ENCODE measurements around the gene SCAP. TPM values are rescaled to one million over a fixed set of nuclear protein-coding genes. Genes with fewer than 3 reads are reported as not detected.

Gene SCAP
- total and polyA plus RNA-seq, 2 experiments from 2014 or later, result 35.5 to 141 TPM

DNA sequence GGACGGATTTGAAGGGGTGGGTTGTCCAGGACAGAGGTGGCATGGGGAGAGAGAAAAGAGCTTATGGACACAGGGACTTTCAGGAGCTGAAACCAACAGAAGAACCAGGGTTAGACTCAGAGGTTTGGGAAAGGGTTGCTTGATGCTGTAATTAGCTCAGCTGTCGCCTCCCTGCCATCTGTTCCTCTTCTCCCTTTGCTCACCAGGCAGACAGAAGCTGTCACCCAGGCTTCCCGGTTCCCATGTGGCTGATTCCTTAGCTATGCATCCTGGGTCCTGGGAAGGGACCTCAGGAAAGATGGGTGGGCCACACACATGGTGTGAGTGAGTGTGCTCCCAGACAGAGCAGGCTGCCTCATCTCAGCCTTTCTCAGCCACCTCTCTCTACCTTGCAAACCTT, 80.9 kb downstream of the SCAP start (continued):
- TF ChIP-seq ZNF462 (CRISPR knock-in tag; IDR thresholded peaks at IDR 0.05) (no peak), ZNF331 (CRISPR knock-in tag; IDR thresholded peaks at IDR 0.05; ENCODE audit: low read depth) (no peak)

- H3K4me1 ChIP-seq (ENCODE audit: insufficient read depth), result peaks cover 6% of the 10 kb centered on the region; the same call in 1 of the 2 replicates
- H3K27ac Mint-ChIP-seq, result no peak overlapping the region; the same call in 1 of the 2 replicates
- no peaks in the 10 kb centered on the region for H3K27me3 ChIP-seq (ENCODE audit: insufficient read depth)
- TF ChIP-seq EZH2phosphoT487 (IDR thresholded peaks at IDR 0.05; ENCODE audit: unreplicated experiment) (no peak), ZNF331 (CRISPR knock-in tag; IDR thresholded peaks at IDR 0.05; ENCODE audit: low read depth) (no peak)
- H3K36me3 Mint-ChIP-seq (ENCODE audit: low read depth), result peaks cover 6% of the 10 kb centered on the region; the same call in 1 of the 3 replicates
- no peak overlapping the region for H3K27ac ChIP-seq (ENCODE audit: low read depth)
- peaks cover 38% of the 10 kb centered on the region for H4K20me1 ChIP-seq (replicated peaks; ENCODE audit: insufficient read depth)
- H3K4me2 ChIP-seq, result no peak overlapping the region
- no peaks in the 10 kb centered on the region; the same call in 1 of the 2 replicates for H3K36me3 ChIP-seq (ENCODE audit: insufficient read depth)
- peak; percentile 51; the same call in 2 of the 3 replicates for ATAC-seq
- H3K4me1 Mint-ChIP-seq, result peaks cover 4% of the 10 kb centered on the region; the same call in 2 of the 3 replicates
- H3K27me3 Mint-ChIP-seq (ENCODE audit: insufficient read depth, low read depth, poor library complexity), result peaks cover 4% of the 10 kb centered on the region
- H3K79me2 ChIP-seq (replicated peaks; ENCODE audit: insufficient read depth), result peaks cover 50% of the 10 kb centered on the region
- DNase-seq (ENCODE audit: low spot score), result no peak
- H3K4me3 Mint-ChIP-seq, result no peak overlapping the region
- no peaks in the 10 kb centered on the region for H3F3A ChIP-seq (replicated peaks; ENCODE audit: low read depth)
- H3K9me3 Mint-ChIP-seq, result no peaks in the 10 kb centered on the region
- H3K4me3 ChIP-seq, result no peak overlapping the region
- H3K9me2 ChIP-seq (ENCODE audit: insufficient read depth), result no peaks in the 10 kb centered on the region
- H2AFZ ChIP-seq, result no peak overlapping the region
Measured at GRCh38 chr3:47394140-47394870, 81.4 kb downstream of the SCAP start.
